CD14-positive monocyte (primary cell): ENCODE data around the gene FASTK. TPM values are rescaled to one million over a fixed set of nuclear protein-coding genes. Genes with fewer than 3 reads are reported as not detected.

Experiments
- DNase-seq, 3 donors: peaks; one replicate each; pipeline ENCODE4 v3.0.0-alpha.2; 2011 to 2022
- H2AFZ ChIP-seq: 2 replicates; pipeline ENCODE4 v1.6.0; 2012; ENCODE audit warnings: mild to moderate bottlenecking, low read depth, low read length, inconsistent platforms; ENCODE audit not compliant: insufficient read depth, poor library complexity, severe bottlenecking
- H3K27ac ChIP-seq, 2 donors: 1 replicate in 1 of 2; 2 replicates in 1 of 2; pipeline ENCODE4 v1.5.1; 2012 to 2013; ENCODE audit warnings: low read length in 2 of 2, control low read depth in 1 of 2, inconsistent platforms in 1 of 2, low read depth in 1 of 2, mild to moderate bottlenecking in 1 of 2
- H3K27me3 ChIP-seq, 2 donors: one replicate each; pipeline versions ENCODE4 v1.6.0 to v1.6.1; 2011 to 2013; ENCODE audit warnings: low read length in 2 of 2; ENCODE audit not compliant: control insufficient read depth in 2 of 2, insufficient read depth in 2 of 2
- H3K36me3 ChIP-seq, 2 donors: replicated peaks in 1 of 2; 1 replicate in 1 of 2; 2 replicates in 1 of 2; pipeline versions ENCODE4 v1.5.1 to v1.6.1; 2012 to 2013; ENCODE audit warnings: low read length in 2 of 2, control low read depth in 1 of 2, inconsistent platforms in 1 of 2, mild to moderate bottlenecking in 1 of 2; ENCODE audit not compliant: insufficient read depth in 2 of 2, control insufficient read depth in 1 of 2
- H3K4me1 ChIP-seq, 2 donors: 1 replicate in 1 of 2; 2 replicates in 1 of 2; pipeline versions ENCODE4 v1.5.1 to v1.6.1; 2012 to 2013; ENCODE audit warnings: low read length in 2 of 2, control low read depth in 1 of 2, inconsistent platforms in 1 of 2, mild to moderate bottlenecking in 1 of 2, moderate library complexity in 1 of 2; ENCODE audit not compliant: insufficient read depth in 2 of 2, control insufficient read depth in 1 of 2
- H3K4me2 ChIP-seq: replicated peaks from 2 replicates; pipeline ENCODE3; 2012; ENCODE audit warnings: low read length, moderate library complexity, mild to moderate bottlenecking; ENCODE audit not compliant: poor library complexity, severe bottlenecking; ENCODE audit errors: extremely low read depth
- H3K4me3 ChIP-seq, 3 experiments: fragments of 200-600 bp in 1 of 3; sonication (generic) in 1 of 3; replicated peaks in 1 of 3; 1 replicate in 2 of 3; 2 replicates in 1 of 3; pipeline ENCODE4 v1.5.1; 2011 to 2013; ENCODE audit warnings: low read length in 3 of 3, mild to moderate bottlenecking in 3 of 3, control low read depth in 2 of 3, low read depth in 2 of 3, inconsistent platforms in 1 of 3, moderate library complexity in 1 of 3
- H3K79me2 ChIP-seq: 2 replicates; pipeline ENCODE4 v1.6.0; 2012; ENCODE audit warnings: mild to moderate bottlenecking, control low read depth, inconsistent platforms, low read length, moderate library complexity; ENCODE audit not compliant: insufficient read depth
- H3K9ac ChIP-seq: 2 replicates; pipeline ENCODE4 v1.6.0; 2017; ENCODE audit warnings: low read length, mild to moderate bottlenecking; ENCODE audit not compliant: insufficient read depth, poor library complexity, severe bottlenecking
- H3K9me3 ChIP-seq, 2 donors: replicated peaks in 1 of 2; 1 replicate in 1 of 2; 2 replicates in 1 of 2; pipeline versions ENCODE4 v1.5.1 to v1.6.1; 2012 to 2013; ENCODE audit warnings: low read length in 2 of 2, control low read depth in 1 of 2; ENCODE audit not compliant: control insufficient read depth in 1 of 2, insufficient read depth in 1 of 2
- H4K20me1 ChIP-seq: 2 replicates; pipeline ENCODE4 v1.6.0; 2012; ENCODE audit warnings: mild to moderate bottlenecking, low read length, control low read depth, moderate library complexity; ENCODE audit not compliant: insufficient read depth
- H3K27ac Mint-ChIP-seq, 7 donors: one replicate each; pipeline ENCODE4 v1.8.0; 2020; ENCODE audit warnings: mild to moderate bottlenecking in 7 of 7, mixed read lengths in 7 of 7, moderate library complexity in 6 of 7, inconsistent platforms in 2 of 7
- H3K27me3 Mint-ChIP-seq, 3 donors: one replicate each; pipeline ENCODE4 v1.8.0; 2021 to 2022; ENCODE audit warnings: low read depth in 3 of 3, mild to moderate bottlenecking in 3 of 3, mixed read lengths in 3 of 3, moderate library complexity in 3 of 3, inconsistent platforms in 1 of 3
- H3K36me3 Mint-ChIP-seq, 2 donors: one replicate each; pipeline ENCODE4 v1.8.0; 2020; ENCODE audit warnings: mixed read lengths in 2 of 2, inconsistent platforms in 1 of 2, mild to moderate bottlenecking in 1 of 2
- H3K4me1 Mint-ChIP-seq: one replicate; pipeline ENCODE4 v1.8.0; 2020; ENCODE audit warnings: mild to moderate bottlenecking, mixed read lengths
- H3K4me3 Mint-ChIP-seq, 2 donors: one replicate each; pipeline ENCODE4 v1.8.0; 2020; ENCODE audit warnings: mild to moderate bottlenecking in 2 of 2, mixed read lengths in 2 of 2, moderate library complexity in 1 of 2
- H3K9me3 Mint-ChIP-seq, 7 donors: one replicate each; pipeline ENCODE4 v1.8.0; 2020 to 2022; ENCODE audit warnings: mixed read lengths in 7 of 7, mild to moderate bottlenecking in 6 of 7, moderate library complexity in 6 of 7, inconsistent platforms in 2 of 7
- WGBS: methylation state at CpG from one replicate; pipeline ENCODE4 v1.1.5; 2013; ENCODE audit warnings: missing lambda C conversion rate; ENCODE audit not compliant: insufficient coverage; 5-methylcytosine and 5-hydroxymethylcytosine counted together
- intact Hi-C, 2 donors: fragments of 100-400 bp; cut with micrococcal nuclease; formaldehyde crosslinking; loops; one replicate each; pipeline versions ENCODE4 v1.15.0 to v1.15.1; 2023
- polyA plus RNA-seq, 3 donors: library from polyadenylated mRNA; depleted of rRNA in 1 of 3; unstranded in 2 of 3; stranded (reverse) in 1 of 3; fragments of 300-500 nt in 2 of 3; fragments of >200 nt in 1 of 3; fragmentation: Illumina TruSeq in 2 of 3; gene quantifications; 1 replicate in 2 of 3; 2 replicates in 1 of 3; pipeline ENCODE4 v1.2.3, GENCODE V29; 2012 to 2021
- TF ChIP-seq, protein P1 (sequence below): fragments of 200-600 bp; IDR thresholded peaks from one replicate; pipeline ENCODE4 v1.8.0; 2022; ENCODE audit warnings: antibody characterized with exemption, mild to moderate bottlenecking

Gene FASTK
- polyA plus RNA-seq, 3 donors, result 34.7 to 110 (median 38.6) TPM

DNA sequence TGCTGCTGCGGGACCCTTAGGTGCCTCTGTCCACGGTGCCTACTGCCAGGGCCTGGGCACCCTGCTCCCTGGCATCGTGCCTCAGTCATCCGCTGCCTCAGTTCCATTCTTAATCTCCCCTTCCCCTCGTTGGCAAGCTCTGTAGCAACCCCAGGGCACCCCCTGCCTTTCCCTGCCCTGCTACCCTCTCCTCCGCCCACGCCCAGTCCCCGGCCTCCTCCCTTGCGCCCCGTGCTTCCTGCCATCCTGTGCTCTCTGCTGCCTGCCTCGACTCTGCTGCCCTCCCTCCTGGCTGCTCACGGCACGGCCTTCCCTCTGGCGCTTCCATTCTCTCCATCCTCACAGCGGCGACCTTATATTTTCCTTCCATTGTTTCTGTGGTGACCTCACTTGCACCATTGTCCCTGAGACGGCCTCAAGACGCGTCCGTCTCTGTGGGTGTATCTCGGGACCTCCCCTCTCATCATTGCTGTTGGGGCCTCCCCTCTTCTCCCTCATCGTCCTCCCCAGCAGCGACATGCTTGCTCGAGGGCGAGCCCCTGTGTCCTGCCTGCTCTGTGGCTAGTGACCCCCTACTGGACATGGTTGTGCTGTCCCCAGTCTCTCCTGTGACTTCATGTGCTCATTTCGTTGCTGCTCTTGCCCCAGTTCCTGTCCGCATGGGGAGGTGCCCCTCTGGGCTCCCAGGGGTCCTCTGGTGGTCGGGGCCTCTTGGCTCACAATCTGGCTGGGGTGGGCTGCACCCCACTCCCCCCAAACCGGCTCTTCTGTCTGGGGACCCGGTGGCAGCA is 41.0 kb upstream of the FASTK start:
- Mint-ChIP-seq H3K27me3 (peaks cover 2 to 15% (median 4%) of the 10 kb centered on the region in 3 donors), H3K4me3 (no peak overlapping the region), H3K9me3 (peaks cover 0 to 2% (median 0%) of the 10 kb centered on the region in 7 donors), H3K36me3 (peaks cover 70 to 74% of the 10 kb centered on the region in 2 donors), H3K27ac (no peak overlapping the region), H3K4me1 (no peaks in the 10 kb centered on the region)
- H3K4me1 ChIP-seq, result no peaks in the 10 kb centered on the region
- peaks cover 84% of the 10 kb centered on the region for H4K20me1 ChIP-seq
- H3K4me3 ChIP-seq, result no peak overlapping the region
- no peak for DNase-seq
- peaks cover 54 to 87% of the 10 kb centered on the region in 2 donors for H3K36me3 ChIP-seq
- no peak overlapping the region for H3K4me2 ChIP-seq
- H3K27me3 ChIP-seq, result no peaks in the 10 kb centered on the region
- TF ChIP-seq, protein P1, sequence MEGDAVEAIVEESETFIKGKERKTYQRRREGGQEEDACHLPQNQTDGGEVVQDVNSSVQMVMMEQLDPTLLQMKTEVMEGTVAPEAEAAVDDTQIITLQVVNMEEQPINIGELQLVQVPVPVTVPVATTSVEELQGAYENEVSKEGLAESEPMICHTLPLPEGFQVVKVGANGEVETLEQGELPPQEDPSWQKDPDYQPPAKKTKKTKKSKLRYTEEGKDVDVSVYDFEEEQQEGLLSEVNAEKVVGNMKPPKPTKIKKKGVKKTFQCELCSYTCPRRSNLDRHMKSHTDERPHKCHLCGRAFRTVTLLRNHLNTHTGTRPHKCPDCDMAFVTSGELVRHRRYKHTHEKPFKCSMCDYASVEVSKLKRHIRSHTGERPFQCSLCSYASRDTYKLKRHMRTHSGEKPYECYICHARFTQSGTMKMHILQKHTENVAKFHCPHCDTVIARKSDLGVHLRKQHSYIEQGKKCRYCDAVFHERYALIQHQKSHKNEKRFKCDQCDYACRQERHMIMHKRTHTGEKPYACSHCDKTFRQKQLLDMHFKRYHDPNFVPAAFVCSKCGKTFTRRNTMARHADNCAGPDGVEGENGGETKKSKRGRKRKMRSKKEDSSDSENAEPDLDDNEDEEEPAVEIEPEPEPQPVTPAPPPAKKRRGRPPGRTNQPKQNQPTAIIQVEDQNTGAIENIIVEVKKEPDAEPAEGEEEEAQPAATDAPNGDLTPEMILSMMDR, result no peak
- intact Hi-C loops, result loop anchor here (5.0 kb wide), 2 partner anchors 51 to 181 kb away; no protein-coding TSS in a partner anchor
- no peak overlapping the region for H3K27ac ChIP-seq
- 90% methylated on average over 29 of the region's 30 CpGs for WGBS
- no peak overlapping the region for H2AFZ ChIP-seq
- H3K79me2 ChIP-seq, result no peaks in the 10 kb centered on the region
- H3K9ac ChIP-seq, result no peak overlapping the region
- no peaks in the 10 kb centered on the region for H3K9me3 ChIP-seq

DNA sequence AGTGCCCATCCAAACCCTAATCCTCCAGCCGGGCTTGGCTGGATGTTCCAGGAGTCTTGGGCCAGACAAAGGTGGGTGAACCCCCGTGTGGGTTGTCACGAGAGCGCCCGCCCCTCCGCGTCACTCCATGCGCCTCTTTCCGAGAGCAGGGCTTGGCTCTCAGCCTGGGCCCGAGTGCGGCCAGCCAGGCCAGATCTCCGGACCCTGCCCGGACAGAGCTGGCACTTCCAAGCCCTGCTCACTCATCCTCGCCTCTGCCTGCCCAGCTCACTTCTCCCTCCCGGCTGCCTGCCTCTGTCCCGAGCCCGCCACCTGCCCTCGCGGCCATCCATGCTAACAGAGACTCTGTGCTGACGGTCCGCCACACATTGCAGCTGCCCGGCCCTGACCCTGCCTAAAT is 40.3 kb upstream of the FASTK start:
- Mint-ChIP-seq H3K4me1 (no peaks in the 10 kb centered on the region), H3K9me3 (peaks cover 0 to 2% (median 0%) of the 10 kb centered on the region in 7 donors), H3K4me3 (no peak overlapping the region), H3K27me3 (peaks cover 6 to 18% (median 7%) of the 10 kb centered on the region in 3 donors), H3K27ac (peak overlapping the region in 1 of 7 donors; percentile 14), H3K36me3 (peaks cover 70 to 75% of the 10 kb centered on the region in 2 donors)
- peaks cover 0 to 6% of the 10 kb centered on the region in 2 donors for H3K27me3 ChIP-seq
- DNase-seq, result no peak
- H3K9ac ChIP-seq, result no peak overlapping the region
- no peaks in the 10 kb centered on the region for H3K4me1 ChIP-seq
- H3K79me2 ChIP-seq, result no peaks in the 10 kb centered on the region
- TF ChIP-seq, protein P1, result no peak
- H3K4me3 ChIP-seq, result no peak overlapping the region
- H3K36me3 ChIP-seq, result peaks cover 54 to 86% of the 10 kb centered on the region in 2 donors
- peaks cover 89% of the 10 kb centered on the region for H4K20me1 ChIP-seq
- intact Hi-C loops, result loop anchor here (5.0 kb wide), 2 partner anchors 51 to 181 kb away; no protein-coding TSS in a partner anchor
- 96% methylated on average over 21 of the region's 22 CpGs for WGBS
- H3K9me3 ChIP-seq, result no peaks in the 10 kb centered on the region
- no peak overlapping the region for H2AFZ ChIP-seq
- H3K4me2 ChIP-seq, result no peak overlapping the region
- H3K27ac ChIP-seq, result no peak overlapping the region
